ENCODE measurements around the gene SH3TC1.

- TF ChIP-seq POLR2AphosphoS5 (IDR thresholded peaks at IDR 0.05) (no peak), POLR2A (IDR thresholded peaks at IDR 0.05) (no peak)
Observed at GRCh38 chr4:8210616-8211015, 11.5 kb downstream of the SH3TC1 start.

Data from gastroesophageal sphincter (tissue), 2 donors.